Calu3 (cell line): ENCODE measurements around the gene GPR157. TPM values are rescaled to one million over a fixed set of nuclear protein-coding genes. Genes with fewer than 3 reads are reported as not detected.

Source experiments
- BruUV-seq: library from RNA; stranded (reverse); fragments of 400-500 nt; replicated peaks from 2 replicates; lab custom pipeline; 2021; lab: Mats Ljungman, UMichigan
- CTCF ChIA-PET: fragments of 300-600 bp; sonication (Branson Sonifier 250); formaldehyde crosslinking; loops from one replicate; lab custom pipeline; 2022; ENCODE audit warnings: antibody characterized with exemption; lab: Charles Lee
- DNase-seq: peaks from one replicate; pipeline ENCODE4 v3.0.0; 2022
- H3K27ac Mint-ChIP-seq: one replicate; pipeline ENCODE4 v1.8.0; 2022; ENCODE audit warnings: mixed read lengths; ENCODE audit not compliant: unreplicated experiment
- H3K27me3 Mint-ChIP-seq: one replicate; pipeline ENCODE4 v1.8.0; 2022; ENCODE audit warnings: mixed read lengths; ENCODE audit not compliant: unreplicated experiment
- H3K36me3 Mint-ChIP-seq: one replicate; pipeline ENCODE4 v1.8.0; 2022; ENCODE audit warnings: mild to moderate bottlenecking, moderate library complexity, mixed read lengths; ENCODE audit not compliant: insufficient read depth, unreplicated experiment
- H3K4me1 Mint-ChIP-seq: one replicate; pipeline ENCODE4 v1.8.0; 2022; ENCODE audit warnings: mild to moderate bottlenecking, low read depth, mixed read lengths; ENCODE audit not compliant: unreplicated experiment
- H3K4me3 Mint-ChIP-seq: one replicate; pipeline ENCODE4 v1.8.0; 2022; ENCODE audit warnings: mild to moderate bottlenecking, low read depth, moderate library complexity, mixed read lengths; ENCODE audit not compliant: unreplicated experiment
- H3K9me3 Mint-ChIP-seq: one replicate; pipeline ENCODE4 v1.8.0; 2022; ENCODE audit warnings: low read depth, mixed read lengths; ENCODE audit not compliant: unreplicated experiment
- intact Hi-C: fragments of 100-400 bp; cut with micrococcal nuclease; formaldehyde crosslinking; loops from one replicate; pipeline ENCODE4 v1.10.0; 2022; ENCODE audit not compliant: unreplicated experiment
- total RNA-seq: library from RNA; stranded (reverse); gene quantifications from 2 replicates; pipeline ENCODE4 v1.2.3, GENCODE V29; 2022
- TF ChIP-seq, protein P1 (sequence below): fragments of 200-600 bp; IDR thresholded peaks from one replicate; pipeline ENCODE4 v1.8.0; 2022; ENCODE audit warnings: antibody characterized with exemption; ENCODE audit not compliant: unreplicated experiment

Gene GPR157
- total RNA-seq, 1 experiment from 2014 or later: 5.4 TPM

- BruUV-seq: no TSS peak
- no peak for DNase-seq
- Mint-ChIP-seq H3K36me3 (peaks cover 13% of the 10 kb centered on the region), H3K4me1 (peaks cover 22% of the 10 kb centered on the region), H3K27ac (peak overlapping the region; percentile 83), H3K4me3 (peak overlapping the region; percentile 36), H3K9me3 (no peaks in the 10 kb centered on the region), H3K27me3 (no peaks in the 10 kb centered on the region)
- CTCF ChIA-PET: interaction anchor here (0.7 to 1.0 kb wide), 2 partner anchors 16 to 284 kb away, joined by 3 to 5 read pairs; no protein-coding TSS in a partner anchor
- intact Hi-C loops: no loop called here
- TF ChIP-seq, protein P1, sequence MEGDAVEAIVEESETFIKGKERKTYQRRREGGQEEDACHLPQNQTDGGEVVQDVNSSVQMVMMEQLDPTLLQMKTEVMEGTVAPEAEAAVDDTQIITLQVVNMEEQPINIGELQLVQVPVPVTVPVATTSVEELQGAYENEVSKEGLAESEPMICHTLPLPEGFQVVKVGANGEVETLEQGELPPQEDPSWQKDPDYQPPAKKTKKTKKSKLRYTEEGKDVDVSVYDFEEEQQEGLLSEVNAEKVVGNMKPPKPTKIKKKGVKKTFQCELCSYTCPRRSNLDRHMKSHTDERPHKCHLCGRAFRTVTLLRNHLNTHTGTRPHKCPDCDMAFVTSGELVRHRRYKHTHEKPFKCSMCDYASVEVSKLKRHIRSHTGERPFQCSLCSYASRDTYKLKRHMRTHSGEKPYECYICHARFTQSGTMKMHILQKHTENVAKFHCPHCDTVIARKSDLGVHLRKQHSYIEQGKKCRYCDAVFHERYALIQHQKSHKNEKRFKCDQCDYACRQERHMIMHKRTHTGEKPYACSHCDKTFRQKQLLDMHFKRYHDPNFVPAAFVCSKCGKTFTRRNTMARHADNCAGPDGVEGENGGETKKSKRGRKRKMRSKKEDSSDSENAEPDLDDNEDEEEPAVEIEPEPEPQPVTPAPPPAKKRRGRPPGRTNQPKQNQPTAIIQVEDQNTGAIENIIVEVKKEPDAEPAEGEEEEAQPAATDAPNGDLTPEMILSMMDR: no peak
These were observed 35.6 kb upstream of the GPR157 start for GRCh38 chr1:9164532-9164900.

- Mint-ChIP-seq H3K4me3 (peak overlapping the region; percentile 45), H3K4me1 (peaks cover 13% of the 10 kb centered on the region), H3K9me3 (no peaks in the 10 kb centered on the region), H3K36me3 (peaks cover 13% of the 10 kb centered on the region), H3K27ac (peak overlapping the region; percentile 79), H3K27me3 (no peaks in the 10 kb centered on the region)
- CTCF ChIA-PET: interaction anchor here (0.9 to 1.4 kb wide), 3 partner anchors 13 to 52 kb away, joined by 3 to 12 read pairs (median 4); partner anchors contain the start of gene GPR157
- BruUV-seq: no TSS peak
- TF ChIP-seq, protein P1: no peak
- DNase-seq: peak; percentile 65
- intact Hi-C loops: no loop called here
These were observed 33.1 kb upstream of the GPR157 start for GRCh38 chr1:9161963-9162362.

- intact Hi-C loops: no loop called here
- TF ChIP-seq, protein P1: no peak
- H3K4me1 Mint-ChIP-seq: peaks cover 13% of the 10 kb centered on the region
- H3K9me3 Mint-ChIP-seq: no peaks in the 10 kb centered on the region
- CTCF ChIA-PET: interaction anchor here (1.4 kb wide), 1 partner anchor 51 kb away, joined by 4 read pairs; no protein-coding TSS in a partner anchor
- peak overlapping the region; percentile 79 for H3K27ac Mint-ChIP-seq
- no TSS peak for BruUV-seq
- no peaks in the 10 kb centered on the region for H3K27me3 Mint-ChIP-seq
- no peak for DNase-seq
- peak overlapping the region; percentile 45 for H3K4me3 Mint-ChIP-seq
- H3K36me3 Mint-ChIP-seq: peaks cover 13% of the 10 kb centered on the region
These were observed 32.4 kb upstream of the GPR157 start for GRCh38 chr1:9161342-9161741.

- intact Hi-C loops: no loop called here
- H3K9me3 Mint-ChIP-seq: no peaks in the 10 kb centered on the region
- no peak overlapping the region for H3K27ac Mint-ChIP-seq
- peaks cover 13% of the 10 kb centered on the region for H3K36me3 Mint-ChIP-seq
- no peak for DNase-seq
- CTCF ChIA-PET: no interaction called here
- H3K4me1 Mint-ChIP-seq: peaks cover 13% of the 10 kb centered on the region
- BruUV-seq: no TSS peak
- TF ChIP-seq, protein P1: no peak
- H3K27me3 Mint-ChIP-seq: no peaks in the 10 kb centered on the region
- no peak overlapping the region for H3K4me3 Mint-ChIP-seq
These were observed 31.3 kb upstream of the GPR157 start for GRCh38 chr1:9160079-9160717.
